Mesendoderm (in vitro differentiated cells): ENCODE data around the gene CCDC92B.

ENCODE experiments used
- DNase-seq: peaks from one replicate; pipeline ENCODE4 v3.0.0; 2013
- H2AK5ac ChIP-seq: 2 replicates; pipeline ENCODE4 v1.6.1; 2013; ENCODE audit warnings: low read length, inconsistent platforms
- H2BK120ac ChIP-seq: 2 replicates; pipeline ENCODE4 v1.6.1; 2013; ENCODE audit warnings: low read depth, mild to moderate bottlenecking, low read length, moderate library complexity, mixed read lengths
- H2BK15ac ChIP-seq: replicated peaks from 2 replicates; pipeline ENCODE4 v1.6.1; 2013; ENCODE audit warnings: low read depth, mild to moderate bottlenecking, moderate library complexity
- H2BK5ac ChIP-seq: 2 replicates; pipeline ENCODE4 v1.6.1; 2013; ENCODE audit warnings: low read length, inconsistent platforms
- H3K18ac ChIP-seq: 2 replicates; pipeline ENCODE4 v1.6.1; 2013; ENCODE audit warnings: mild to moderate bottlenecking, low read length, mixed read lengths
- H3K23ac ChIP-seq: one replicate; pipeline ENCODE4 v1.6.1; 2013; ENCODE audit warnings: low read length
- H3K27ac ChIP-seq: 2 replicates; pipeline ENCODE4 v1.5.1; 2013; ENCODE audit warnings: low read depth, mild to moderate bottlenecking, inconsistent platforms, low read length, moderate library complexity
- H3K27me3 ChIP-seq: 2 replicates; pipeline ENCODE4 v1.6.1; 2013; ENCODE audit warnings: low read length, control low read depth, mild to moderate bottlenecking, inconsistent platforms; ENCODE audit not compliant: insufficient read depth, poor library complexity
- H3K36me3 ChIP-seq: 2 replicates; pipeline ENCODE4 v1.6.1; 2013; ENCODE audit warnings: low read length, inconsistent platforms; ENCODE audit not compliant: control insufficient read depth, insufficient read depth
- H3K4ac ChIP-seq: one replicate; pipeline ENCODE4 v1.6.1; 2013; ENCODE audit warnings: low read depth, mild to moderate bottlenecking, low read length, moderate library complexity
- H3K4me1 ChIP-seq: 2 replicates; pipeline ENCODE4 v1.6.1; 2013; ENCODE audit warnings: low read depth, low read length, inconsistent platforms; ENCODE audit not compliant: control insufficient read depth
- H3K4me2 ChIP-seq: 2 replicates; pipeline ENCODE4 v1.6.1; 2013; ENCODE audit warnings: low read length
- H3K4me3 ChIP-seq: 2 replicates; pipeline ENCODE4 v1.5.1; 2013; ENCODE audit warnings: mild to moderate bottlenecking, low read length
- H3K56ac ChIP-seq: one replicate; pipeline ENCODE4 v1.6.1; 2013; ENCODE audit warnings: low read length
- H3K79me1 ChIP-seq: 2 replicates; pipeline ENCODE4 v1.6.1; 2013; ENCODE audit warnings: low read length, inconsistent platforms
- H3K79me2 ChIP-seq: 2 replicates; pipeline ENCODE4 v1.6.1; 2013; ENCODE audit warnings: mild to moderate bottlenecking, low read length; ENCODE audit not compliant: control insufficient read depth, insufficient read depth
- H3K9ac ChIP-seq: 2 replicates; pipeline ENCODE4 v1.6.1; 2013; ENCODE audit warnings: low read length, inconsistent platforms
- H4K5ac ChIP-seq: one replicate; pipeline ENCODE4 v1.6.1; 2013; ENCODE audit warnings: low read length
- H4K8ac ChIP-seq: one replicate; pipeline ENCODE4 v1.6.1; 2013; ENCODE audit warnings: low read depth, mild to moderate bottlenecking, control low read depth, low read length, moderate library complexity
- WGBS: extraction: QIAGEN DNeasy Blood & Tissue Kit; methylation state at CpG from one replicate; pipeline ENCODE4 v1.1.7; 2013; ENCODE audit warnings: low lambda C conversion rate, missing lambda C conversion rate; ENCODE audit not compliant: insufficient coverage; ENCODE audit errors: extremely low coverage; 5-methylcytosine and 5-hydroxymethylcytosine counted together

The CCDC92B gene

DNA sequence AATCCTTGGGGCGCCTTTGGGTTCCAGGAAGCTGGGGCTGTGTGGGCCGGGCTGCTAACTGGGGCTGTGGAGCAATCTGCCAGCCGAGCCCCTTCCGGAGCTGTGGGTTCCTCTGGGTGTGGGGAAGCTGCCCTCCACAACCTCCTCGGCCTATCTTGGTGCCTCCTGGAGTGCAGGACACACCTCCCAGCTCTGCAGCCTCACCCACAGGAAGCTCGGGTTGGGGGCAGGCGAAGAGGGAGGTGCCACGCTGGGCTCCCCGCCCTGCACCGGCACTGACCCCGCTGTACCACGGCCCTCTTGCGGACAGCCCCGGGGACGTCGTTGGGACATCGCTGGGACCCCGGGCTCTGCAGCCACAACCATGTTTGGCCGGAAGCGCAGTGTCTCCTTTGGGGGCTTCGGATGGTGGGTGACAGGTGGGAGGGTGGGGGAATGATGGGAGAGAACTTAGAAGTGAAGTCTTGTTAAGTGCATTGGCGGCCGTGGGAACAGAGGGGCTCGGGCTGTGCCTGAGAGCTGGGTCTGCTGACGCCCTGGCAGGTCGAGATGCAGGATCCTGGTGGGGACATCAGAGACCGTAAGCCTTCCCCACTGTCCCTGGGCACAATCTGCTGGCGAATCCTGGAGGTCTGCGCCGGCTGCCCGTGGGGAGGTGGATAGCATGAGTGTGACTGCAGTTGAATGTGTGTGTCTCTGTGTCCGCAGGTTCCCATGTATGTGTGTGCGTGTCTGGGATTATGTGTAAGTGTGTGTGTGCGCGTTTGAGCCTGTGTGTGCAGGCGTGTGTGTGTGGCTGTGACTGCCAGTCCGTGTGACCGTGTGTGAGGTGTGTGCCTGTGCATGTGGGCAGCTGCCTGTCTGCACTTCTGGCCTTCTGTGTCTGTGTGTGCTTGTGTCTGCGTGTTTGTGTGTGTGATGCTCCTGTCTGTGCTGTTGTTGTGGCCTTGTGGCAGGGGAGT is 47.0 kb upstream of the CCDC92B start, which contains the start of gene RAP1GAP2:
RAP1GAP2 (plus strand) TSS at position 275 of the 962 bp plus-strand sequence; CDS start at position 365, 90 bp downstream.
- WGBS, result no CpG with 5 or more reads among the region's 39 CpGs
- no peak for DNase-seq

DNA sequence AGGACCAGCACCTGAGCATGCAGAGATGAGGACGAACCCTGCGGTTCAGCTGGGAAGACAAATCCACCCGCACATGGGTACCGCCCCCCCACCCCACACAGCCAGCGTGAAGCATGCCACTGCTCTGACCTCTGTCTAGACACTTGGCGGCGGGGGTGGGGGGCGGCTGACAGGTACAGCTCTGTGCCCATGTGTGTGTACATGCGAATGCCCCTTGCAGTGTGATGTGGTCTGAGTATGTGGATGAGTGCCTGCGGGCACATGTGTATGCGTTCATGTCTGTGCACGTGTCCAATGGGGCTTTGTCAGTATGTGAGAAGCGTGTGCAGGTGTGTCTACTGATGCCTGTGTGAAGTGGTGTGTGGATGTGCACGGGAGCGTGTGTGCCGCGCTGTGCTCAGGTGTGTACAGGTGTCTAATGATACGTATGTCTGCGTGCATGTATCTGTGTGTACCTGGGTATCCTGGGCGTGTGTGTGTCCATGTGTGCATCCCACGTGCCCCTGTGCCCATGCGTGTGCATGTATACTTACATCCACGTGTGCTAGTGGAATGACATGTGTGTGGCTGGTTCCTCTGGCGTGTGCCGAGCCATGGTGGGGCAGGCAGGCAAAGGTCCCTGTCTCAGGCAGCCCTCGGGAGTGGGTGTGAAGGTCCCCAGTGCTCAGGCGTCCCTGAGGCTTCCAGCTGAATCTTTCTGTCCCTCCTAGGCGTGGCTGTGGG is 46.1 kb upstream of the CCDC92B start:
- Histone ChIP-seq H3K27me3 (no peaks in the 10 kb centered on the region), H3K18ac (no peak overlapping the region), H3K4me3 (no peak overlapping the region)

More for the DNA sequence above, 47.0 kb upstream of the CCDC92B start, which contains the start of gene RAP1GAP2:
- H2BK120ac ChIP-seq, result no peak within 1 kb of the TSS
- H3K4me1 ChIP-seq, result no peaks in the 10 kb centered on the region
- H3K9ac ChIP-seq, result no peak within 1 kb of the TSS
- no peaks in the 10 kb centered on the region for H3K79me2 ChIP-seq
- H3K4ac ChIP-seq, result no peak within 1 kb of the TSS
- no peak within 1 kb of the TSS for H3K27ac ChIP-seq
- no peak within 1 kb of the TSS for H4K5ac ChIP-seq
- H3K4me2 ChIP-seq, result no peak within 1 kb of the TSS
- no peak within 1 kb of the TSS for H2AK5ac ChIP-seq
- no peaks in the 10 kb centered on the region for H3K79me1 ChIP-seq
- no peak within 1 kb of the TSS for H4K8ac ChIP-seq
- H2BK15ac ChIP-seq, result no peak within 1 kb of the TSS
- no peak within 1 kb of the TSS for H2BK5ac ChIP-seq
- no peaks in the 10 kb centered on the region for H3K36me3 ChIP-seq
- H3K56ac ChIP-seq, result no peak within 1 kb of the TSS
- H3K4me3 ChIP-seq, result no peak within 1 kb of the TSS
- no peak within 1 kb of the TSS for H3K18ac ChIP-seq
- no peak within 1 kb of the TSS for H3K23ac ChIP-seq
- no peaks in the 10 kb centered on the region for H3K27me3 ChIP-seq

GRCh38 chr17:2794111-2794803 is 44.8 kb upstream of the CCDC92B start:
- Histone ChIP-seq H3K4ac (no peak overlapping the region), H3K79me1 (no peaks in the 10 kb centered on the region), H3K27me3 (no peaks in the 10 kb centered on the region), H2BK15ac (no peak overlapping the region), H2AK5ac (no peak overlapping the region), H3K23ac (no peak overlapping the region), H3K4me1 (no peaks in the 10 kb centered on the region), H3K18ac (no peak overlapping the region), H4K8ac (no peak overlapping the region), H3K56ac (no peak overlapping the region), H3K4me3 (no peak overlapping the region), H2BK120ac (no peak overlapping the region), H3K9ac (no peak overlapping the region), H3K79me2 (no peaks in the 10 kb centered on the region), H3K36me3 (no peaks in the 10 kb centered on the region), H3K4me2 (no peak overlapping the region), H2BK5ac (no peak overlapping the region), H4K5ac (no peak overlapping the region), H3K27ac (no peak overlapping the region)
- DNase-seq, result no peak
- no CpG with 5 or more reads among the region's 6 CpGs for WGBS

More for the DNA sequence above, 46.1 kb upstream of the CCDC92B start:
- H3K4me2 ChIP-seq, result no peak overlapping the region
- H3K36me3 ChIP-seq, result no peaks in the 10 kb centered on the region
- H3K27ac ChIP-seq, result no peak overlapping the region
- H2BK120ac ChIP-seq, result no peak overlapping the region
- no peak overlapping the region for H3K4ac ChIP-seq
- H2BK15ac ChIP-seq, result no peak overlapping the region
- H3K4me1 ChIP-seq, result no peaks in the 10 kb centered on the region
- no peak overlapping the region for H4K5ac ChIP-seq
- H3K56ac ChIP-seq, result no peak overlapping the region
- no CpG with 5 or more reads among the region's 28 CpGs for WGBS
- no peak overlapping the region for H4K8ac ChIP-seq
- H3K79me1 ChIP-seq, result no peaks in the 10 kb centered on the region
- H3K79me2 ChIP-seq, result no peaks in the 10 kb centered on the region
- no peak overlapping the region for H2BK5ac ChIP-seq
- DNase-seq, result no peak
- H2AK5ac ChIP-seq, result no peak overlapping the region
- no peak overlapping the region for H3K9ac ChIP-seq
- H3K23ac ChIP-seq, result no peak overlapping the region

GRCh38 chr17:2792366-2793169 is 43.1 kb upstream of the CCDC92B start:
- Histone ChIP-seq H3K56ac (no peak overlapping the region), H2BK5ac (no peak overlapping the region), H3K4me3 (no peak overlapping the region), H3K79me1 (no peaks in the 10 kb centered on the region), H2BK120ac (no peak overlapping the region), H4K5ac (no peak overlapping the region), H3K23ac (no peak overlapping the region), H4K8ac (no peak overlapping the region), H3K9ac (no peak overlapping the region), H3K79me2 (no peaks in the 10 kb centered on the region), H2AK5ac (no peak overlapping the region), H3K4me2 (no peak overlapping the region), H3K27ac (no peak overlapping the region), H3K27me3 (no peaks in the 10 kb centered on the region), H2BK15ac (no peak overlapping the region), H3K4ac (no peak overlapping the region), H3K18ac (no peak overlapping the region), H3K4me1 (no peaks in the 10 kb centered on the region), H3K36me3 (no peaks in the 10 kb centered on the region)
- WGBS, result no CpG with 5 or more reads among the region's 24 CpGs
- no peak for DNase-seq

- Histone ChIP-seq H3K27me3 (no peaks in the 10 kb centered on the region), H3K27ac (no peak overlapping the region), H3K23ac (no peak overlapping the region), H3K4me1 (no peaks in the 10 kb centered on the region), H4K5ac (no peak overlapping the region), H2AK5ac (no peak overlapping the region), H3K4me2 (no peak overlapping the region), H3K79me1 (no peaks in the 10 kb centered on the region), H2BK15ac (no peak overlapping the region), H3K36me3 (no peaks in the 10 kb centered on the region), H3K4ac (no peak overlapping the region), H3K18ac (no peak overlapping the region), H3K56ac (no peak overlapping the region), H3K4me3 (no peak overlapping the region), H3K79me2 (no peaks in the 10 kb centered on the region), H2BK120ac (no peak overlapping the region), H3K9ac (no peak overlapping the region), H2BK5ac (no peak overlapping the region), H4K8ac (no peak overlapping the region)
- WGBS, result no CpG with 5 or more reads among the region's 3 CpGs
- no peak for DNase-seq
Measured at GRCh38 chr17:2789700-2790099, 40.2 kb upstream of the CCDC92B start.
